Measurements from ENCODE around the gene C1QTNF5.

C1QTNF5 gene

DNA sequence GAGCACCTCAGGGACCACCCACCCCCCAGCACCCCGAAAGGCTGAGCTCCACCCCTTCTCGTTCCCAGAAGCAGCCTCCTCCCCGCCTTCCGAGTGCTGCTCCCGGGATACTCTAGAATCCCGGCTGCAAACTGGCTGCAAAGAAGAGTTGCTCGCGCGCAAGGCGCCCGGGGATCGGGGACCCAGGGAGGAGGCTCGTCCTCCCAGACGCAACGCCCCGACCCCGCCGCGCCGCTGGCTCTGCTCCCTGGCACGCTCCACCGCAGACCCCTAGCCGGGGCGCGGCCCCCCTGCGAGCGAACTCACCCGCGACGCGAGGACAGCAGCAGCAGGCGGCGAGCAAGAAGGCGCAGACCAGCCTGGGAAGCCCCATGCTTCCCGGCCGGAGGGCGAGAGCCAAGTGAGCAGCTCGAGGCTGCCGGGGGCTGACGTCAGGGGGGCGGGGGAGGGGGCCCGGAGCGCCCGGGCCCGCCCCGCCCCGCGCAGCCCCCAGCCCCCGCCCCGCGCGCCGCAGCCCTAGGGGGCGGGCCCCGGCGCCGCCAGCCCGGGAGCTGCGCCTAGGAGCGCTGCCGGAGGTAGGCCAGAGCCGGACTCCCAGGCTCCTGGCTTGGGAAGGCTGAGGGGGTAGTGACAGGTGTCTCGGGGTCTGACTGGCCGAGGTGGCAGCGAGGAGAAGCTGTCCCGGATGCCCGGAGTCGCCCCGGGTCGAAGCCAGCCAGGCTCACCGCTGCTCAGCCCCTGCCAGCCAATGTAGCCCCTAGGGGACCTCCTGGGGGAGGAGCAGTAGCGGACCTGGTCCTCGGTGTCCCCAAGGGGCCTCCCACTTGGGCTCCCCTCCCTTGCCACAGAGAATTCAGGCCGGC is 23.7 kb downstream of the C1QTNF5 start, which contains the start of gene MCAM:
Gene MCAM (minus strand): TSS at position 402 of the 863 bp plus-strand sequence. CDS start 29 bp downstream, at position 373.
- DNase-seq, result no peak

GRCh38 chr11:119316016-119316728 is 24.5 kb downstream of the C1QTNF5 start:
- DNase-seq, result no peak

- peak; percentile 50 for DNase-seq
Measured at GRCh38 chr11:119315131-119316015, 25.3 kb downstream of the C1QTNF5 start.

DNA sequence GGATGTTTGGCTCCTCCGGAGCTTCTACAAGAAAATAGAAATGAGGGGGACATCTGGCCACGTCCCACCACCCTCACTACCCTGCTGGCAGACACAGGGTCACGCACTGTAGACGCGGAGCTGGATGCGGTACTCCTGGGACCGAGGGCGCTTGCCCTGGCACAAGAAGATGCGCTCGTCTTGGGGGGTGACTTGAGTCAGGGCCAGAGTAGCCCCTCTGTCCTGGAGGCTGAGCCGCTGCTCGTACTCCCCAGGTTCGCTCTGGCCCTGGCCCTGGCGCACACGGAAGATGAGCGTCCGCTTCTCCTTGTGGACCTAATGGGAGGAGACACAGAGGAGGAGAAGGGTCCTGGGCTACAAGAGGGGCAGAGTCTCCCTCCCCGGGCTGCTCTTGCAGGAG is 26.0 kb downstream of the C1QTNF5 start:
- no peak for DNase-seq

DNA sequence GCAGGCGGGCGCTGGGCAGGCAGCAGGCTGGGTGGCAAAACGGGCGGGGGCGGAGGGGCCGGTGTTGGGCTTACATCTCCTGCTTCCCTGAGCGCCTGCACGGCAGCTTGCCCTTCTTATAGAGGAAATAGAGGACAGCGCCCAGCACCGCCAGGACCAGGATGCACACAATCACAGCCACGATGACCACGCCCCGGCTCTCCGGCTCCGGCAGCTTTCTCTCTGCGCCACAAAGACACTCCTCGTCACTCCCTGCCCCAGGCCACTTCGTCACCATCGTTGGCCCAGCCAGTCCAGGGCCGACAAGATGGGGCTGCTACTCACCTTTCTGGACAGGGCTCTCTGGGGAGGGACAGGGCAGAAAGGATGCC is 30.0 kb downstream of the C1QTNF5 start:
- DNase-seq, result no peak

DNA sequence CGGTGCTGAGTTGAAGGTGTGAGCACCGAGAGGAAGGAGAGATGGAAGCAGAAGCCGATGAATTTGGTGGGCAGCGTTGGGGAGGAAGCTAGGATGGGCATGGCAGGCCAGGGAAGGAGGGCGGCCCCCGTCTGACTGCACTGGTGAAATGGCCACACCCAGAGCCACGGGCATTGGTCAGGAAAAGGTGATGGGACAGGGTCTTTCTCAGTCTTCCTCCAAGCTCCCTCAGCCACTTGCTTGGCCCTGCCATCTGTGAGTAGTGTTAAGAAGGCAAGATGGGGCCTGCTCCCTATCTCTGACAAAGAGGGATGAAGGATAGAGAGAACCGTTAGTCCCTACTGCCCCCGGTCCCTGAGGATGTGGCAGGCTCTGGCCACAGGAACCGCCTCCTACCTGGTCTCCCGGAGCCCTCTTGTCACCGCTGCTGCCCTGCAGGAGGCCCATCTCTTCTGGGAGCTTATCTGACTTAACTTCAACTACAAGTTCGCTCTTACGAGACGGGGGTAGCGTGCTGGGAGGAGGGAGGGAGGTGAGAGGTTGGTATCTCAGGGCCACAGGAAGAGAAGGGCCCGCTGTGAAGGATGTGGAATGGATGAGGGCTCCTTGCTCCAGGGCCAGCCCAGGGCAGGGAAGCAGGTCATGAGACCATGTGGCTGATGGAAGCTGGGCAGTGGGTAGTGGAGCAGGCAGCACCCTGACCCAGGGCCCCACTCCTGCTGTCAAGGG is 30.6 kb downstream of the C1QTNF5 start:
- no peak for DNase-seq

DNA sequence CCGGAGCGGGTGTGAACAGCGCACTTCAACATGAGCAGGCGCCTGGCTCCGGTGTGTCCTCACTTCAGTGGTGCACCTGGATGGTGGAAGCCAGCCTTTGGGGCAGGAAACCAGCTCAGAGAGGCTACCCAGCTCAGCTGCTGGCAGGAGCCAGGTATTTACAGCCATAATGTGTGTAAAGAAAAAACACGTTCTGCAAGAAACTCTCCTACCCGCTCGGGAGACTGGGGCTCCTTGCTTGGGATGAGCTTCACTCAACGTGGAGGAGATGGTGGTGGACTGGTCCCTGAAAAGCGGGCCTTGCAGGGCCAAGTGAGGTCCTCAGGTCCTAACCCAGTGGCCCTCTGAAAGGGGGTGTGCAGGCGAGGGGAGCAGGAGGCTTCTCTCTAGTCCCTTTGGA is 31.3 kb downstream of the C1QTNF5 start:
- no peak for DNase-seq

DNA sequence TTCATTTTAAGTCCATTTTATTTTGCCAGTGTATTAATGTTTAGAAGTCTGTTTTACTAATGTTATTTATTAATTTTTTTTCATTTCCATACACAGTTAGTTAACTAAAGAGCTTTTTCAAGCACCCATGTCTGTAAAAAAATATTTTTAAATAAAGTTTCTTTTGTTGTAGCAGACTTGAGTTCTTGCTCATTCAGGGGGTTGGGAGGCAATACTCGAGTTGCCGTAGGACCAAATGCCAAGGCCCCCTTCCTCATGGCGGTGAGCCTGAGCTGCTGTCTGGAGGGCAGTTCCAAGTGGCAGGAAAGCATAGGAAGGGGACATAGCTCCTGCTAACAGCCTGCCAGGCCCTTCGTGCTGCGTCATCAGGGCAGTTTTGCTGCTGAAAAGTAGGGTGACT is 32.7 kb downstream of the C1QTNF5 start:
- DNase-seq, result no peak

DNA sequence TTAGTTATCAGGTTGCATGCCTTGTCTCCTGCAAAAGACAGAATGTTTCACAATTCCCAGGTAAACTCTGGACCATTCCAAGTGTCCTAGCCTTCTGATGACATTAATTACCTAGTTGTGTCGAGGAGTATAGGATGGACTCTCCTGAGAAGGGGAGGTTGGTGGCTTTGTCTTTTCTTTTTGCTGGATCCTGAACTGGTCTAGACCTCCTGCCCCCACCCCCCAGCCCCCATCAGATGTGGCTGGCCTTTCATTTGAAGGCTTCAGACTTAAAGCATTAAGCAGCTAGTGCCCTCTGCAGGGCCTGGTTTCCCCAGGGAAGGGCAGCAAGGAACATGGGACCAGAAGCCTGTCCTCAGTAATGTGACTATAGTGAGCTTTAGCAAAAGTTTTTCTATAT is 33.5 kb downstream of the C1QTNF5 start:
- no peak for DNase-seq

GRCh38 chr11:119306373-119306890 is 34.3 kb downstream of the C1QTNF5 start:
- no peak for DNase-seq

DNA sequence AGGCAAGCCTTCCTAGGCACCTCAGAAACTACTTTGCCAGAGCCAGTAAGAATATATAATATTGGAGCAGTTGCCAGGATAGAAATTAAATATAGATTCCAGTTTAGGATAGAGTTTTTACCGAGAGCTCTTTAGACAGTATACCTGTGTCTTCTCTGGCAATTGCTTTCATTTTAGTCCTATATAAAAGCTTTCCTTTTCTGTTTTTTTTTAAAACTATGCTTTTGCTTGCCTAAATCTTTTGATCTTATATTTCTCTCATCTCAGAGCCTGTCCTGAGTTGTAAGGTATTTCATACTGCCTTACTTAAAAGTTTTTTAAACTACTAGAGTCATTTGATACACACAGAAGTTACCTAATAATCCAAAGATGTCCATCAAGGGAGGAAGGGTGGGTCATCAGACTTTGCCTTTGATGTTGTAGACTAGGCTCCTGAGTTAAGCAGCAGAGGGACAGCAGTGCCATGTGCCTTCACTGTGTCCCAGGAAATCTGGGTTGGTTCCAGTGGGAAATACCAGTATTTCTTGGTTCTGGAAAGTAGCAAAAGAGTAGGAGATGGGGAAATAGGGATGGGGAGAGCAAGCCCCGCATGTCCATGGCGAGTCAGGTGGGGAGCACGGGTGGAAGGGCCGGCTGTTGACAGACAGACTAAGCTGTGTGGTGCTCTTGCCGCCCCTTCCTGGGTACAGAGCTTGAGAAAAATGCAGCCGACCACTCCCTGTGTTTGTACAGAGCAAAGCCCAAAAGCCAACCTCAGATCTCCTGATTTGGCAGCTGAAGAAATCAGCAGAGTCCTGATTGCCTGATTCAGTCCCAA is 34.9 kb downstream of the C1QTNF5 start:
- DNase-seq, result no peak

DNA sequence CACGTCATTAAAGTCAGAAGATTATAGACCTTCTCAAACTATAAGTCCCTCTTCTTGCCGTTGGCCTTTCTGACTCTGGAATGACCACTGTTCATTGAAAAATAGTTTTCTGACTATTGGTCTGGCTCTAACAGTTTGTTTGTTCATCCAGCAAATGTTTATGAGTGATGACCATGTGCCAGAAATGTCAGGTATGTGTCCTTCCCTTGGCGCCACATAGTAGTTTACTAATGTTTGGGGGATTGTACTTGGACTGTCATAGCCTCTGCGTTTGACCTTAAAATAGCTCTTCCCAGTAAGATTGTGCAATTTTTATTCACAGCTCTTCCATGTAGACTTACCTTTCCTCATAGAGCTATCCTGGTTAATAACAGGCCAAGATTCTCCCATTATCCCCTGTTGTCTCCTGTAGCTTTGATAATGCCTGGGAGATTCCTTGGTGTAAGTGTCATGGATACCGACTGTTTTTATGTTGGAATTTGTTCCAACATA is 37.4 kb downstream of the C1QTNF5 start:
- no peak for DNase-seq

DNA sequence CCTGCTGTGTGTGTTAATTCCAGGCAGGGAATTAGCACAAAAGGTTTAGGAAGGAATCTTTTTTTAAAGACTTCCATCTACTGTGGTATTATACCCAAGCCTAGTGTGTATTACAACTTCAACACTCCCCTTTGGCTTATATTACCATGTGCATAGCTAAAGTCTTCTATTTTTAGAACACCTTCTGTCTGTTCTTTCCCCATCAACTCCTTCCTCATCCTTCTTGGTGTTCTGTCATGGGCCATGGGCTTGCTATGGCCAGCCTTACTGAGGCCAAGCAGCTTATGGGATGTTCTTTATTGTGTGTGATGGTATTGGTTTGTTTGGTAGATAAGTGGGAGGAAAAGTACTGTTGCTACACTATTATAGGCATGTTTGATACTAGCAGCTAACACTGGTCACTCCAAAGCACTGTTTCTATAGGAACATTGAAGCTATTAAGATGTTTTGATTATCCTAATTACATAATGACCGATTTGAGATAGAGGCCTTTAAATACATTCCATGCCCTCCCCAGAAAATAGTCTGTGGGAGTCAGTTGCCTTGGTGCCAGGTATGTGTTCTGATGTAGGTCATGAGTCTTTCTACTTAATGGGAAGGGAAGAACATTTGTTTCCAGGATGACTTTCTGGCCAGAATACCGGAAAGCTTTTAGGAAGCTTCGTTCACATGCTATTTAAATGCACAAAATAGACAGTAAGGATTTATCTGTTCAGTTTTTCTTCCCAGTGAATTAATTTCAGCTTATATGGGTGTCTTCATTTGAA is 40.3 kb downstream of the C1QTNF5 start:
- no peak for DNase-seq

DNA sequence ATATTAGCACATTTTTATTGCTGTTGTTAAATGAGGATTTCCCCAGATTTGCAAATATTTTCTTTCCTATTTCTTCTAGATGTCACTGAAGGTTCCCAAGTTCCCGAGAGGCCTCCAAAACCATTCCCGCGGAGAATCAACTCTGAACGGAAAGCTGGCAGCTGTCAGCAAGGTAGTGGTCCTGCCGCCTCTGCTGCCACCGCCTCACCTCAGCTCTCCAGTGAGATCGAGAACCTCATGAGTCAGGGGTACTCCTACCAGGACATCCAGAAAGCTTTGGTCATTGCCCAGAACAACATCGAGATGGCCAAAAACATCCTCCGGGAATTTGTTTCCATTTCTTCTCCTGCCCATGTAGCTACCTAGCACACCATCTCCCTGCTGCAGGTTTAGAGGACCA is 41.3 kb downstream of the C1QTNF5 start:
- DNase-seq, result no peak

GRCh38 chr11:119298726-119299125 is 42.0 kb downstream of the C1QTNF5 start:
- DNase-seq, result no peak

DNA sequence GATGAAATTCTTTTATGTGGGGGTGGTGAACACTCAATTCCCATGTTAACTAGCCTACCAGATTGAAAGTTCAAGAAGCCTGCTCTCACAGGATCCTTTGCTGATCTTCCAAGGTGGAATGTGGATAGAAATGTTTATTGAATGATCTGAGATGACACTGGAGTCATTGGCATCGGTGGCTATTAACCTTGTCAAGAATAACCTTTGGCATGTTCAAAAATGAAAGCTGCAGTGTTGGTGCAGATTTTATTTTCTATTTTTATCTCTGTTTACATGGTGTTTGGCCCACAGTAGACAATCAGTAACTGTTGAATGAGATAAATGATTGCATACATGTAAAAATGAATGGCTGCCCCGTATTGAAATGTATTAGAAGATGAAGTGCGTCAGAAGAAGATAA is 42.7 kb downstream of the C1QTNF5 start:
- no peak for DNase-seq

- DNase-seq, result no peak
Measured at GRCh38 chr11:119295178-119295577, 45.5 kb downstream of the C1QTNF5 start.

GRCh38 chr11:119293461-119293860 is 47.2 kb downstream of the C1QTNF5 start:
- DNase-seq, result no peak

DNA sequence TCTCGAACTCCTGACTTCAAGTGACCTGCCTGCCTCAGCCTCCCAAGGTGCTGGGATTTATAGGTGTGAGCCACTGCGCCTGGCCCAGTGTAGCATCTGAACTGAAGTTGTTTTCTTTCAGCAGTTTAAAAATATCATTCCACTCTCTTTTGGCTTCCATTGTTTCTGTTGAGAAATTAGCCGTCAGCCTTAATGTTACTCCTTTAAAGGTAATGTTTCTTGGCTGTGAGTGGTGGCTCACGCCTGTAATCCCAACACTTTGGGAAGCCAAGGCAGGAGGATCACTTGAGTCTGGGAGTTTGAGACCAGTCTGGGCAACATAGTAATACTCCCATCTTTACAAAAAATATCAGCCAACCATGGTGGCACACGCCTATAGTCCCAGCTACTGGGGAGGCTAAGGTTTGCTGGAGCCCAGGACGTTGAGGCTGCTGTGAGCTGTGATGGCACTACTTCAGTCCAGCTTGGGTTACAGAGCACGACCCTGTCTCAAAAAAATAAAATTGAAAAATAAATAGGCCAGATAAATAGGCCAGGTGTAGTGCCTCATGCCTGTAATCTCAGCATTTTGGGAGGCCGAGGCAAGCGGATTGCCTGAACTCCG is 49.7 kb downstream of the C1QTNF5 start:
- no peak for DNase-seq
